Retinal pigment epithelial cell (primary cell): ENCODE results near the gene ZDHHC22.

Experiments used
- DNase-seq: peaks from one replicate; pipeline ENCODE4 v3.0.0-alpha.2; 2010; ENCODE audit warnings: low read depth
- H3K4me3 ChIP-seq: 2 replicates; pipeline ENCODE4 v1.5.1; 2011; ENCODE audit warnings: mild to moderate bottlenecking, low read length, control low read depth, moderate library complexity
- TF ChIP-seq, protein P1 (sequence below): conservative IDR thresholded peaks from 2 replicates; pipeline ENCODE4 v1.5.1; 2011; ENCODE audit warnings: low read depth, low read length, control low read depth, inconsistent platforms

Gene ZDHHC22

GRCh38 chr14:77125823-77126325 is 15.7 kb downstream of the ZDHHC22 start:
- TF ChIP-seq, protein P1, sequence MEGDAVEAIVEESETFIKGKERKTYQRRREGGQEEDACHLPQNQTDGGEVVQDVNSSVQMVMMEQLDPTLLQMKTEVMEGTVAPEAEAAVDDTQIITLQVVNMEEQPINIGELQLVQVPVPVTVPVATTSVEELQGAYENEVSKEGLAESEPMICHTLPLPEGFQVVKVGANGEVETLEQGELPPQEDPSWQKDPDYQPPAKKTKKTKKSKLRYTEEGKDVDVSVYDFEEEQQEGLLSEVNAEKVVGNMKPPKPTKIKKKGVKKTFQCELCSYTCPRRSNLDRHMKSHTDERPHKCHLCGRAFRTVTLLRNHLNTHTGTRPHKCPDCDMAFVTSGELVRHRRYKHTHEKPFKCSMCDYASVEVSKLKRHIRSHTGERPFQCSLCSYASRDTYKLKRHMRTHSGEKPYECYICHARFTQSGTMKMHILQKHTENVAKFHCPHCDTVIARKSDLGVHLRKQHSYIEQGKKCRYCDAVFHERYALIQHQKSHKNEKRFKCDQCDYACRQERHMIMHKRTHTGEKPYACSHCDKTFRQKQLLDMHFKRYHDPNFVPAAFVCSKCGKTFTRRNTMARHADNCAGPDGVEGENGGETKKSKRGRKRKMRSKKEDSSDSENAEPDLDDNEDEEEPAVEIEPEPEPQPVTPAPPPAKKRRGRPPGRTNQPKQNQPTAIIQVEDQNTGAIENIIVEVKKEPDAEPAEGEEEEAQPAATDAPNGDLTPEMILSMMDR = no peak
- no peak overlapping the region for H3K4me3 ChIP-seq
- no peak for DNase-seq

DNA sequence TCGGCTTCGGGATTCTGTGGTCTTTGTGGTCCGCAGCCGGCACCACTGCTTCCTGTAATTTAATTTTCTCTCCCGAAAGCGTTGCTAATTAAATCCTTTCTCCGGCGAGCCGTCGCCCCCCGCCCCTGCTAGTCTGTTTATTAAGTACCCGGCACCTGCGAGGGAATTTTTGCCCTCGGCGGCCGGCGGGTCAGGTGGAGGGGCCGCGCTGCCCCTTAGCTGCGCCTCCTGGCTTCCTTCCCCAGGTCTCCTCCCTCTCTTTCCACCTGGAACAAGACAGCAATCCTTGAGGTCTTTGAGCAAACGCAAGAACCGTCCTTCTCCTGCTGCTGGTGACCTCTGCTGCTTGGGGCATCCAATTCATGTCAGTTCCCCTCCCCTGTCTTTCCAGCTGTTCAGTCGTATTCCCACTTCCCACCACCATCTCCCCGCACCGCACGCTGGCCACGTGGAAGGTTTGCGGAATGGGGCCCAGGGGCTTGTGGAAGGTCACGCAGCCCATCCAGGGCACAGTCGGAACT is 16.2 kb downstream of the ZDHHC22 start:
- peak overlapping the region; percentile 24 for H3K4me3 ChIP-seq
- no peak for DNase-seq
- TF ChIP-seq, protein P1 = no peak

DNA sequence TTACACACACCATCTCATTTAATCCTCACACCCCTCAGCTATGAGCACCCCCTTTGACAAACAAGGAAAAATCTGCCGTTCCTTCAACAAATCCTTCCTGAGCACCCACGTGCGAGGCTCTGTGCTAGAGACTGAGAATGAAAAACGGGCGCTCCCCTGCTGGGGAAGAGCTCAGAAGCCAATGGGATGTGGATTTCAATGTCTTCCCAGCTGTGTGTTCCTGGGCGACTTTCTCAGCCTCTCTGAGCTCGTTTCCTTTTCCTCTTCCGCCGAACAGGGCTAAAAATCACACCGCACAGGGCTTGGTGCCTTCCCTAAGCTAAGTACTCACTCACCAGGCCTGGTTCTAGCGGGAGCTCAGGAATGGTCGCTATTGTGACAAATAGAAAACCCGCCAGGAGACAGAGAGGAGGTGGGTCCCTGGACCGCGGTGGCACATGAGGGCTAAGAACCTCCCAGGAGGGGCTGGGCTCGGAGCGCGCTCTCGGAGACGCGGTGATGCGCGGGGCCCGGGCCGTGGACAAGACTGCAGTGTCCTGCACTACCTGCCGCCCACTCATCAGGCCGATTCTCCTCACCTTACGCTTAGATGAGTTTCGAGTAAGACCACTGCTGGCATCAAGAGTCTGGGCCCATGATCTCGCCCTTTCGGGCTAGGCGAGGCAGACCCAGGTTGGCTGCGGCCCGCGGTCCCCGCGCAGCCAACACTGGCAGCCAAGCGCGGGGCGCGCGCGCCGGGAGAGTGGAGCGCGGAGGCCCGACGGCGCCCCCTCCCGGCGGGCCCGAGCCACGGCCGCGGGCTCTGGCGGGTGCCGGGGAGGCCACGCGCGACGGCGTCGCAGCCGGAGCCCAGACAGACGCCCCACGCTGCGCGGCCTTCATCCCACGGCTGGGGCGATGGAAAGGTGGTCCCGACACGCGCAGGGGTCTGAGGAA is 17.0 kb downstream of the ZDHHC22 start:
- no peak for DNase-seq
- H3K4me3 ChIP-seq = peak overlapping the region; percentile 48
- TF ChIP-seq, protein P1 = no peak

- no peak for DNase-seq
- no peak overlapping the region for H3K4me3 ChIP-seq
- TF ChIP-seq, protein P1 = no peak
These were observed 17.9 kb downstream of the ZDHHC22 start for GRCh38 chr14:77123381-77124325.

DNA sequence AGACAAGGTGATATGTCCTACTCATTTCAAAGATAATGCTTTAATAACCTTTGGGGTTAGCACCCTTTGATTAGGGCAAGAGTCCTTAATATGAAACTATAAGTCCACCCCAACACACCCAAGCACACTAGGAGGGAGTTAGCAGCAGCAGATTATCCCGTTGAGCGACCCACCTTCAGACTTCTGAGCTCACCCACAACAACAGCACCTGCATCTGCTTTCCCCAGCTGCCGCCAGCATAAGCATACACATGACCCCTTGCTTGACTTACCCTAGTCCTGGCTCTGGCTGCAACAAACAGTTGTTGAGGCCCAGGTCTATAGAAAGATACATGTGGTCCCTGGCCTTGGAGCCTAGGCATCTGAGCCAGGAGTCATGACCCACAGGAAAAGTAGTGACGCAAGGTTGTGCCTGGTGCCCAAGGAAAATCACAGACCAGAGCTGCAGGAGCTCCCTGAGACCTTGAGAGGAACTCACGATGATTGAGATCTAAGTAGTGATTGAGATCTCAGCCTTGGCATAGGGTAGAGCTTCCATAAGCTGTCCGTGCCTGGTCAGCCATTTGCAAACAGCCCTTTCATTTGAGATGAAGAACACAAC is 19.0 kb downstream of the ZDHHC22 start:
- no peak overlapping the region for H3K4me3 ChIP-seq
- no peak for DNase-seq
- TF ChIP-seq, protein P1 = no peak
